ENCODE data around the gene PRIM2. TPM values are rescaled to one million over a fixed set of nuclear protein-coding genes. Genes with fewer than 3 reads are reported as not detected.
"Not testable (repeated sequence)": the region's sequence is repeated elsewhere in the genome, so short reads cannot be mapped to it uniquely, and the experiment has no call there.

Gene PRIM2
- total and polyA plus RNA-seq, 2 donors from 2014 or later: 3.0 to 9.7 TPM

DNA sequence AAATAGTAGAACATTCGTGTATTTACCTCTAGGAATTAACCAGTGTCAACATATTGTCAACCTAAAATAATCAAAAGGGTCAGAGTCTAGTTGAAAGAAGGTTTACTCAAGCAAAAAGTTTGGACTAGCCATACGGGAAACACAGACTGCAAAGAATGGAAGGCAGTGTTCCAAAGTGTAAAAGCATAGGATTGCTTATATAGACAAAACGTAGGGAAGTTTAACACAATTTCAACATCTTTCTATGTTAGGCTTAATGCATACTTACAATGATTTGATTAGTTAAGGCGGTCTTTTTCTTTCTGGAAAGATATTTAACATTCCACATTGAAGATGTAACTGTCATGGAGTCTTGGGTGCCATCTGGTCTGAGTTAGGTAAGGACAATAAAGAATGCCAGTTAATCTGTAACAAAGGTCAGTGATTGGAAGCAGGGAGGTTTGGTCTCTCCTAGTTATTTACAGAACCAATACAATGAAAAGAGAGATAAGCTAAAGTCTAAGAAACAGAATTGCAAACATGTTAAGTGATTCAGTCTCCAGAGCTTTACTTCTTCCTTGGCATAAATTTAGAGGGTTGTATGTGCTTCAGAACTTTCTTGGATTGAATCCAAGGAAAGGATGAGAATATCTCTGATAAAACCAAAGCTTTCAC lies 183.1 kb downstream of the PRIM2 start:
- H3K9me3 ChIP-seq (ENCODE audit: control insufficient read depth in 2 of 3, insufficient read depth in 1 of 3, low read length in 3 of 3); H3K4me3 ChIP-seq (ENCODE audit: low read length in 3 of 3); DNase-seq; H3K36me3 ChIP-seq (ENCODE audit: control insufficient read depth in 2 of 3, insufficient read depth in 3 of 3, low read length in 3 of 3); FAIRE-seq; H3K27me3 ChIP-seq (ENCODE audit: control insufficient read depth, insufficient read depth, low read length); H3K4me1 ChIP-seq (ENCODE audit: control insufficient read depth in 2 of 3, insufficient read depth in 2 of 3, low read depth in 1 of 3, low read length in 3 of 3); intact Hi-C loops (cut with DNase I); H3K9ac ChIP-seq (ENCODE audit: low read length in 3 of 3); H3K27ac ChIP-seq (ENCODE audit: low read depth in 2 of 2, low read length in 2 of 2): not testable (repeated sequence)

GRCh38 chr6:57502387-57502786 lies 185.0 kb downstream of the PRIM2 start:
- DNase-seq; H3K27ac ChIP-seq (ENCODE audit: low read depth in 2 of 2, low read length in 2 of 2); H3K27me3 ChIP-seq (ENCODE audit: control insufficient read depth, insufficient read depth, low read length); intact Hi-C loops (cut with DNase I); FAIRE-seq; H3K36me3 ChIP-seq (ENCODE audit: control insufficient read depth in 2 of 3, insufficient read depth in 3 of 3, low read length in 3 of 3); H3K9me3 ChIP-seq (ENCODE audit: control insufficient read depth in 2 of 3, insufficient read depth in 1 of 3, low read length in 3 of 3); H3K4me3 ChIP-seq (ENCODE audit: low read length in 3 of 3); H3K9ac ChIP-seq (ENCODE audit: low read length in 3 of 3); H3K4me1 ChIP-seq (ENCODE audit: control insufficient read depth in 2 of 3, insufficient read depth in 2 of 3, low read depth in 1 of 3, low read length in 3 of 3): not testable (repeated sequence)

DNA sequence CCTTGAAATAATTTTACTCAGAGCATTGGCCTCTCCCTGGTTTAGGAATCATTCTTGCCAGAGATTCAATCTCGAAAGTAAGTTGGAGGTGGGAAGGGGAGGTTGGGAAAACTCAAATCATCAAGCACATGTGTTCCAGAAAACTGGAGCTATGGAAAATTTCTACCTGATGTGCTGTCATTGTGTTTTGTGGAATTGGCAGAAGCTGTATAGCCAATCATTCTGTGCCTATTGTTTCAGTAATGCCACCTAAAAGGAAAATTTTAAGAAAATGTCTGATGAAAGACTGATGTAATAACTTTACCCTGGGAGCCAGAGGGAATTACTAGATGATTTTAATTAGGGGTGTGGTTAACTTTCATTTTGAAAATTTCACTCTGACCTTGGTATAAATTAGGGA lies 187.8 kb downstream of the PRIM2 start:
- DNase-seq; H3K27me3 ChIP-seq (ENCODE audit: control insufficient read depth, insufficient read depth, low read length); H3K4me1 ChIP-seq (ENCODE audit: control insufficient read depth in 2 of 3, insufficient read depth in 2 of 3, low read depth in 1 of 3, low read length in 3 of 3); H3K4me3 ChIP-seq (ENCODE audit: low read length in 3 of 3); H3K27ac ChIP-seq (ENCODE audit: low read depth in 2 of 2, low read length in 2 of 2); FAIRE-seq; intact Hi-C loops (cut with DNase I); H3K9me3 ChIP-seq (ENCODE audit: control insufficient read depth in 2 of 3, insufficient read depth in 1 of 3, low read length in 3 of 3); H3K36me3 ChIP-seq (ENCODE audit: control insufficient read depth in 2 of 3, insufficient read depth in 3 of 3, low read length in 3 of 3); H3K9ac ChIP-seq (ENCODE audit: low read length in 3 of 3): not testable (repeated sequence)

DNA sequence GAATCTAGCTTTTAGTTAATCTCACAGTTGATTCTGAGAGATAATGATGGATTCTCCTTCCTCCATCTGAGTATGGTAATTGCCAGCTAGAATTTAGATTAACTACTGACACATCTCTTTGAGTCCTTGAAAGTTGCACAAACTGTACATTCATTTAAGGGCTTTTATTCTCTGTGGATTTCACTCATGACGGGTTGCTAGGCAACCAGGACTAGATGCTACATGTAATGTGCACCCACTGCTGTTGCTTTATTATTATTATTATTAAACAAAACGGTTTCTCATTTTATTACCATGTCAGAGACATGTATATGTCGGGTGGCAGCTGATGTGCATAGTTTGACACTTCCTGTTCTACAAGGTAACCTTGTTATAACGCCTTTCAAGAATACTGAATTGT lies 193.0 kb downstream of the PRIM2 start:
- H3K4me3 ChIP-seq (ENCODE audit: low read length in 3 of 3); FAIRE-seq; H3K27ac ChIP-seq (ENCODE audit: low read depth in 2 of 2, low read length in 2 of 2); H3K4me1 ChIP-seq (ENCODE audit: control insufficient read depth in 2 of 3, insufficient read depth in 2 of 3, low read depth in 1 of 3, low read length in 3 of 3); DNase-seq; H3K36me3 ChIP-seq (ENCODE audit: control insufficient read depth in 2 of 3, insufficient read depth in 3 of 3, low read length in 3 of 3); H3K9me3 ChIP-seq (ENCODE audit: control insufficient read depth in 2 of 3, insufficient read depth in 1 of 3, low read length in 3 of 3); H3K27me3 ChIP-seq (ENCODE audit: control insufficient read depth, insufficient read depth, low read length); intact Hi-C loops (cut with DNase I); H3K9ac ChIP-seq (ENCODE audit: low read length in 3 of 3): not testable (repeated sequence)

DNA sequence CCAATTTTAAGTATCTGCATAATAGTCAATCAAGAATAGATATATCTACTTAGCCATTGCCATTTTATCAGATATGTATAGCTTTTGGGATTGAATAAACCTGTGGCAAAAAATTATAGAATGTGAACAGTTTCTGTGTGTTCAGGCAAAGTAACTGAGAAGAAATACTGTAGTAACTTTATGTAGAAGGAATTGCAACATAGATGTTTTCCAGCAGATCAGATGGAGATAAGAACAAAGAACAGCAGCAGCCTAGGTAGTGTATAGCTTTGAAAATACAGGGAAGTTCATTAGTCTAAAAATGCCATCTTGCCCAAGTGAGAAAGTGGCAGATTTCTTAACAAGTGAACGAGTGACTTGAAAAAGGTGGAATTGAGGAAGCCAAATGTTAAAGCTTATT lies 197.7 kb downstream of the PRIM2 start:
- H3K27me3 ChIP-seq (ENCODE audit: control insufficient read depth, insufficient read depth, low read length); H3K9me3 ChIP-seq (ENCODE audit: control insufficient read depth in 2 of 3, insufficient read depth in 1 of 3, low read length in 3 of 3); H3K36me3 ChIP-seq (ENCODE audit: control insufficient read depth in 2 of 3, insufficient read depth in 3 of 3, low read length in 3 of 3); intact Hi-C loops (cut with DNase I); H3K4me3 ChIP-seq (ENCODE audit: low read length in 3 of 3); FAIRE-seq; H3K9ac ChIP-seq (ENCODE audit: low read length in 3 of 3); DNase-seq; H3K4me1 ChIP-seq (ENCODE audit: control insufficient read depth in 2 of 3, insufficient read depth in 2 of 3, low read depth in 1 of 3, low read length in 3 of 3); H3K27ac ChIP-seq (ENCODE audit: low read depth in 2 of 2, low read length in 2 of 2): not testable (repeated sequence)

- H3K9me3 ChIP-seq (ENCODE audit: control insufficient read depth in 2 of 3, insufficient read depth in 1 of 3, low read length in 3 of 3); H3K27ac ChIP-seq (ENCODE audit: low read depth in 2 of 2, low read length in 2 of 2); intact Hi-C loops (cut with DNase I); H3K36me3 ChIP-seq (ENCODE audit: control insufficient read depth in 2 of 3, insufficient read depth in 3 of 3, low read length in 3 of 3); FAIRE-seq; H3K9ac ChIP-seq (ENCODE audit: low read length in 3 of 3); H3K27me3 ChIP-seq (ENCODE audit: control insufficient read depth, insufficient read depth, low read length); H3K4me1 ChIP-seq (ENCODE audit: control insufficient read depth in 2 of 3, insufficient read depth in 2 of 3, low read depth in 1 of 3, low read length in 3 of 3); DNase-seq; H3K4me3 ChIP-seq (ENCODE audit: low read length in 3 of 3): not testable (repeated sequence)
Measured at GRCh38 chr6:57515845-57516244, 198.4 kb downstream of the PRIM2 start.

GRCh38 chr6:57516776-57517175 lies 199.3 kb downstream of the PRIM2 start:
- FAIRE-seq; H3K4me1 ChIP-seq (ENCODE audit: control insufficient read depth in 2 of 3, insufficient read depth in 2 of 3, low read depth in 1 of 3, low read length in 3 of 3); intact Hi-C loops (cut with DNase I): not testable (repeated sequence)

DNA sequence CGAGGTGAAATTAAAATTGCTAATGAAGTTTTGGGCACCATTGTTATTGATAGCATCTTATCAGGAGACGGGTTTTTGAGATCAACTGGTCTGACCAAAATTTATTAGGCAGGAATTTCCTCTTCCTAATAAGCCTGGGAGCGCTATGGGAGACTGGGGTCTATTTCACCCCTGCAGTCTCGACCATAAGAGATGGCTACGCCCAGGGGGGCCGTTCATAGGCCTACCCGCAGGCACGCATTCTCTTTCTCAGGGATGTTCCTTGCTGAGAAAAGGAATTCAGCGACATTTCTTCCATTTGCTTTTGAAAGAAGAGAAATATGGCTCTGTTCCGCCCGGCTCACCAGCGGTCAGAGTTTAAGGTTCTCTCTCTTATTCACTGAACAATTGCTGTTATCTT lies 201.8 kb downstream of the PRIM2 start:
- H3K27ac ChIP-seq (ENCODE audit: low read depth in 2 of 2, low read length in 2 of 2); intact Hi-C loops (cut with DNase I); H3K9ac ChIP-seq (ENCODE audit: low read length in 3 of 3); H3K9me3 ChIP-seq (ENCODE audit: control insufficient read depth in 2 of 3, insufficient read depth in 1 of 3, low read length in 3 of 3); H3K4me1 ChIP-seq (ENCODE audit: control insufficient read depth in 2 of 3, insufficient read depth in 2 of 3, low read depth in 1 of 3, low read length in 3 of 3); DNase-seq; H3K36me3 ChIP-seq (ENCODE audit: control insufficient read depth in 2 of 3, insufficient read depth in 3 of 3, low read length in 3 of 3); H3K27me3 ChIP-seq (ENCODE audit: control insufficient read depth, insufficient read depth, low read length); H3K4me3 ChIP-seq (ENCODE audit: low read length in 3 of 3); FAIRE-seq: not testable (repeated sequence)

More at GRCh38 chr6:57516776-57517175, 199.3 kb downstream of the PRIM2 start:
- not testable (repeated sequence) for H3K27me3 ChIP-seq (ENCODE audit: control insufficient read depth, insufficient read depth, low read length); H3K27ac ChIP-seq (ENCODE audit: low read depth in 2 of 2, low read length in 2 of 2); H3K4me3 ChIP-seq (ENCODE audit: low read length in 3 of 3); H3K36me3 ChIP-seq (ENCODE audit: control insufficient read depth in 2 of 3, insufficient read depth in 3 of 3, low read length in 3 of 3); DNase-seq; H3K9me3 ChIP-seq (ENCODE audit: control insufficient read depth in 2 of 3, insufficient read depth in 1 of 3, low read length in 3 of 3); H3K9ac ChIP-seq (ENCODE audit: low read length in 3 of 3)

Data from kidney (tissue), 11 donors.